Adipose tissue (tissue), 3 donors: Measurements from ENCODE around the gene METTL16. TPM values are rescaled to one million over a fixed set of nuclear protein-coding genes. Genes with fewer than 3 reads are reported as not detected.
"Not testable (repeated sequence)": the region's sequence is repeated elsewhere in the genome, so short reads cannot be mapped to it uniquely, and the experiment has no call there.

Experiments
- H3K27ac ChIP-seq: one replicate; pipeline ENCODE4 v1.5.1; 2013; ENCODE audit warnings: low read depth, low read length
- WGBS, 3 donors: extraction: QIAGEN DNeasy Blood & Tissue Kit; methylation state at CpG; one replicate each; pipeline ENCODE4 v1.1.7; 2013; 5-methylcytosine and 5-hydroxymethylcytosine counted together
- polyA plus RNA-seq, 3 donors: library from polyadenylated mRNA; stranded (reverse); fragments of 200-250 nt; gene quantifications; one replicate each; pipeline ENCODE4 v1.2.3, GENCODE V29; 2013
- donor health status: healthy with polysubstance abuse.
- donor health status: Bipolar disorder and iron deficiency.
- donor health status: healthy.

The METTL16 gene
- polyA plus RNA-seq, 3 donors = 7.2 to 16.9 (median 11.2) TPM

GRCh38 chr17:2459917-2460271 is 51.8 kb downstream of the METTL16 start:
- WGBS, 3 donors = 84 to 89% (median 88%) methylated on average over 3 of the region's 3 CpGs
- no peak overlapping the region for H3K27ac ChIP-seq

GRCh38 chr17:2457913-2458312 is 53.8 kb downstream of the METTL16 start:
- 95 to 97% (median 95%) methylated on average over 4 of the region's 4 CpGs for WGBS, 3 donors
- H3K27ac ChIP-seq = no peak overlapping the region

GRCh38 chr17:2456475-2456874 is 55.2 kb downstream of the METTL16 start:
- WGBS, 3 donors = 89 to 99% (median 95%) methylated on average over 3 of the region's 3 CpGs
- no peak overlapping the region for H3K27ac ChIP-seq

GRCh38 chr17:2455956-2456355 is 55.7 kb downstream of the METTL16 start:
- no peak overlapping the region for H3K27ac ChIP-seq
- WGBS, 3 donors = 92 to 97% (median 94%) methylated on average over 3 of the region's 3 CpGs

GRCh38 chr17:2453866-2454265 is 57.8 kb downstream of the METTL16 start:
- 86 to 91% (median 91%) methylated on average over 3 of the region's 3 CpGs for WGBS, 3 donors
- H3K27ac ChIP-seq = no peak overlapping the region

GRCh38 chr17:2453325-2453724 is 58.4 kb downstream of the METTL16 start:
- 72 to 83% (median 75%) methylated on average over 6 of the region's 6 CpGs for WGBS, 3 donors
- no peak overlapping the region for H3K27ac ChIP-seq

- H3K27ac ChIP-seq = no peak overlapping the region
- WGBS, 3 donors = 61 to 85% (median 64%) methylated on average over 6 of the region's 6 CpGs
These were observed 59.4 kb downstream of the METTL16 start for GRCh38 chr17:2452216-2452750.

GRCh38 chr17:2450016-2450650 is 61.6 kb downstream of the METTL16 start:
- H3K27ac ChIP-seq = no peak overlapping the region
- WGBS, 3 donors = 46 to 64% (median 54%) methylated on average over 5 of the region's 5 CpGs

GRCh38 chr17:2449486-2449885 is 62.2 kb downstream of the METTL16 start:
- no peak overlapping the region for H3K27ac ChIP-seq
- WGBS, 3 donors = 55 to 90% (median 70%) methylated on average over 2 of the region's 2 CpGs

GRCh38 chr17:2447479-2447878 is 64.2 kb downstream of the METTL16 start:
- WGBS, 3 donors = 82 to 96% (median 96%) methylated on average over 4 of the region's 29 CpGs

GRCh38 chr17:2445638-2446037 is 66.0 kb downstream of the METTL16 start:
- 97 to 100% (median 98%) methylated on average over 1 of the region's 1 CpG for WGBS, 3 donors

More at GRCh38 chr17:2447479-2447878, 64.2 kb downstream of the METTL16 start:
- H3K27ac ChIP-seq = not testable (repeated sequence)

GRCh38 chr17:2444382-2444781 is 67.3 kb downstream of the METTL16 start:
- H3K27ac ChIP-seq = no peak overlapping the region
- WGBS, 3 donors = 94 to 95% (median 94%) methylated on average over 8 of the region's 8 CpGs

More at GRCh38 chr17:2445638-2446037, 66.0 kb downstream of the METTL16 start:
- H3K27ac ChIP-seq = no peak overlapping the region

GRCh38 chr17:2442166-2442565 is 69.5 kb downstream of the METTL16 start:
- WGBS, 3 donors = 22 to 71% (median 63%) methylated on average over 3 of the region's 3 CpGs
- no peak overlapping the region for H3K27ac ChIP-seq

GRCh38 chr17:2440930-2441329 is 70.8 kb downstream of the METTL16 start:
- no peak overlapping the region for H3K27ac ChIP-seq
- WGBS, 3 donors = 97 to 98% (median 97%) methylated on average over 4 of the region's 4 CpGs

- 75 to 98% (median 82%) methylated on average over 6 of the region's 6 CpGs for WGBS, 3 donors
- H3K27ac ChIP-seq = not testable (repeated sequence)
These were observed 71.7 kb downstream of the METTL16 start for GRCh38 chr17:2439997-2440396.

GRCh38 chr17:2438823-2439222 is 72.9 kb downstream of the METTL16 start:
- no peak overlapping the region for H3K27ac ChIP-seq
- 84 to 86% (median 84%) methylated on average over 6 of the region's 6 CpGs for WGBS, 3 donors

GRCh38 chr17:2436316-2436905 is 75.3 kb downstream of the METTL16 start:
- 43 to 95% (median 87%) methylated on average over 5 of the region's 5 CpGs for WGBS, 3 donors
- no peak overlapping the region for H3K27ac ChIP-seq

GRCh38 chr17:2435862-2436261 is 75.8 kb downstream of the METTL16 start:
- 31 to 79% (median 77%) methylated on average over 9 of the region's 9 CpGs for WGBS, 3 donors
- H3K27ac ChIP-seq = no peak overlapping the region

- WGBS, 3 donors = 45 to 59% (median 58%) methylated on average over 9 of the region's 9 CpGs
- no peak overlapping the region for H3K27ac ChIP-seq
These were observed 76.4 kb downstream of the METTL16 start for GRCh38 chr17:2435181-2435741.

GRCh38 chr17:2433696-2434095 is 78.0 kb downstream of the METTL16 start:
- 81 to 92% (median 87%) methylated on average over 11 of the region's 11 CpGs for WGBS, 3 donors

More at GRCh38 chr17:2433696-2434095, 78.0 kb downstream of the METTL16 start:
- no peak overlapping the region for H3K27ac ChIP-seq
